AG10803 (cell line): ENCODE data around the gene FMOD.

Source experiments
- DNase-seq: peaks from one replicate; pipeline ENCODE4 v3.0.0; 2010; ENCODE audit warnings: low read depth
- H3K4me3 ChIP-seq: 2 replicates; pipeline ENCODE4 v1.5.1; 2011; ENCODE audit warnings: mild to moderate bottlenecking, low read length, control low read depth
- CTCF ChIP-seq: conservative IDR thresholded peaks from 2 replicates; pipeline ENCODE4 v1.5.1; 2011; ENCODE audit warnings: mild to moderate bottlenecking, low read length, control low read depth, inconsistent platforms

Gene FMOD

GRCh38 chr1:203361945-203362719 is 11.2 kb upstream of the FMOD start:
- DNase-seq = peak; percentile 20
- no peak overlapping the region for H3K4me3 ChIP-seq
- TF ChIP-seq CTCF = no peak

DNA sequence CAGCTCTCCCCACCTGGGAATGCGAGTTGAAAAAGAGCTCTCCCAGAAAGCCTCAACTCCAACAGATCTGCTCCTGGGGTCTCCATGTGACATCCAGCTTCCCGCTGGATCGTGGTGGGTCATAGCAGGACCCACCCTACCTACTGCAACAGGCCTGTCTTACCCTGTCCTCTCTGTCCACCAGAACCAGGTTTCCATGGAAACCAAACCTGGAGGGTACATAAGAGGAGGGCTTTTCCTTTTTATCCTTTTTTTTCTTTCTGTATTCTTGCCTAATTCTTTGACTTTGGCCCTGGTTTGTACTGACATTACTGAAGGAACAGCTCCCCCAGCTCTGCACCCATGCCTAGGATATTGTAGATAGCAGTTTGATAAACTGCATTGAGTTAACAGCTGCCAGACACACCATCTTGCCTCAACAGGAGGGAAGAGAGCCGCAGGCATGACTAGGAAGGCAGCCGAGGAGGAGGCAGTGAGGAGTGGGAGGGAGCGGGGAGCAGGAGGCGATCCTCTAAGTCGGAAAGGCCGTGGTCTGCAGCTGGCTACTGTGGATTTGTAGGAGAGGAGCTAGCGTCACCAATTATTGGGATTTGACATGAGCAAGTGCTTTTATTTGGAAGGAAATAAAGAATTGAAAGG is 9.7 kb upstream of the FMOD start:
- DNase-seq = no peak
- no peak for TF ChIP-seq CTCF
- no peak overlapping the region for H3K4me3 ChIP-seq

- no peak; the same call in 1 of the 2 replicates for TF ChIP-seq CTCF
- H3K4me3 ChIP-seq = no peak overlapping the region
- peak; percentile 71 for DNase-seq
Observed at GRCh38 chr1:203359010-203359571, 8.2 kb upstream of the FMOD start.

GRCh38 chr1:203354246-203354645 is 3.3 kb upstream of the FMOD start:
- DNase-seq = peak; percentile 57
- no peak overlapping the region for H3K4me3 ChIP-seq
- TF ChIP-seq CTCF = no peak

GRCh38 chr1:203353486-203353885 is 2.6 kb upstream of the FMOD start:
- no peak for TF ChIP-seq CTCF
- H3K4me3 ChIP-seq = no peak overlapping the region
- no peak for DNase-seq

GRCh38 chr1:203349773-203350524 is 973 bp downstream of the FMOD start:
- no peak for DNase-seq
- TF ChIP-seq CTCF = no peak
- H3K4me3 ChIP-seq = no peak overlapping the region
